B cell (primary cell): ENCODE measurements around the gene MED27. TPM values are rescaled to one million over a fixed set of nuclear protein-coding genes. Genes with fewer than 3 reads are reported as not detected.

ENCODE experiments used
- ATAC-seq: fragments of 200-7000 bp; cut with Tn5 transposase; one replicate; pipeline ENCODE4 v1.10.0; 2021; ENCODE audit warnings: low read depth, mild to moderate bottlenecking, moderate number of reproducible peaks, moderate library complexity
- CTCF ChIA-PET: fragments of 350-600 bp; sonication (Branson Sonifier 250); formaldehyde crosslinking; loops from one replicate; lab custom pipeline; 2021; ENCODE audit warnings: antibody characterized with exemption, inconsistent platforms; lab: Charles Lee
- POLR2A ChIA-PET: fragments of 350-600 bp; sonication (Branson Sonifier 250); formaldehyde crosslinking; loops from one replicate; lab custom pipeline; 2021; ENCODE audit warnings: antibody characterized with exemption; lab: Charles Lee
- DNase-seq: peaks from one replicate; pipeline ENCODE4 v3.0.0; 2013
- H2AFZ ChIP-seq: 2 replicates; pipeline ENCODE4 v1.6.1; 2012; ENCODE audit warnings: mild to moderate bottlenecking, low read depth, low read length; ENCODE audit not compliant: insufficient read depth, poor library complexity, severe bottlenecking
- H3K27ac ChIP-seq, 2 donors: 1 replicate in 1 of 2; 2 replicates in 1 of 2; pipeline ENCODE4 v1.5.1; 2012 to 2013; ENCODE audit warnings: low read length in 2 of 2, mild to moderate bottlenecking in 2 of 2, moderate library complexity in 1 of 2
- H3K27me3 ChIP-seq, 4 experiments: fragments of 200-600 bp in 1 of 4; sonication (generic) in 1 of 4; replicated peaks in 1 of 4; 1 replicate in 2 of 4; 2 replicates in 2 of 4; pipeline versions ENCODE4 v1.6.1 to v1.7.0; 2013 to 2016; ENCODE audit warnings: low read length in 3 of 4, mild to moderate bottlenecking in 2 of 4, mixed read lengths in 1 of 4, moderate library complexity in 1 of 4; ENCODE audit not compliant: insufficient read depth in 4 of 4, control insufficient read depth in 3 of 4; ENCODE audit errors: control extremely low read depth in 1 of 4
- H3K36me3 ChIP-seq, 2 experiments: replicated peaks in 1 of 2; 1 replicate in 1 of 2; 2 replicates in 1 of 2; pipeline versions ENCODE4 v1.6.1 to v1.7.1; 2013; ENCODE audit warnings: low read length in 1 of 2; ENCODE audit not compliant: insufficient read depth in 2 of 2, control insufficient read depth in 1 of 2; ENCODE audit errors: control extremely low read depth in 1 of 2, extremely low read depth in 1 of 2
- H3K4me1 ChIP-seq, 2 donors: fragments of 200-600 bp in 1 of 2; sonication (generic) in 1 of 2; 1 replicate in 1 of 2; 2 replicates in 1 of 2; pipeline versions ENCODE4 v1.5.1 to v1.6.1; 2013 to 2017; ENCODE audit warnings: low read length in 2 of 2; ENCODE audit not compliant: control insufficient read depth in 2 of 2, insufficient read depth in 2 of 2
- H3K4me2 ChIP-seq: replicated peaks from 2 replicates; pipeline ENCODE3; 2012; ENCODE audit warnings: mild to moderate bottlenecking, low read depth, low read length; ENCODE audit not compliant: poor library complexity, severe bottlenecking
- H3K4me3 ChIP-seq, 5 experiments: fragments of 200-600 bp in 1 of 5; sonication (generic) in 1 of 5; 1 replicate in 3 of 5; 2 replicates in 2 of 5; pipeline versions ENCODE4 v1.5.1 to v1.7.0; 2011 to 2016; ENCODE audit warnings: low read length in 4 of 5, mild to moderate bottlenecking in 4 of 5, low read depth in 2 of 5, control low read depth in 1 of 5, moderate library complexity in 1 of 5; ENCODE audit not compliant: insufficient read depth in 1 of 5; ENCODE audit errors: control extremely low read depth in 1 of 5, extremely low read depth in 1 of 5
- H3K79me2 ChIP-seq: fragments of 200-600 bp; sonication (generic); one replicate; pipeline ENCODE4 v1.6.0; 2016; ENCODE audit warnings: low read length; ENCODE audit not compliant: control insufficient read depth, insufficient read depth
- H3K9ac ChIP-seq: fragments of 200-600 bp; sonication (generic); 2 replicates; pipeline ENCODE4 v1.6.1; 2017; ENCODE audit warnings: mild to moderate bottlenecking, low read length, moderate library complexity
- H3K9me3 ChIP-seq, 3 donors: one replicate each; pipeline versions ENCODE4 v1.6.1 to v1.7.1; 2013; ENCODE audit warnings: low read length in 2 of 3; ENCODE audit not compliant: control insufficient read depth in 2 of 3, insufficient read depth in 1 of 3; ENCODE audit errors: control extremely low read depth in 1 of 3
- H4K20me1 ChIP-seq: 2 replicates; pipeline ENCODE4 v1.6.0; 2012; ENCODE audit warnings: mild to moderate bottlenecking, low read length; ENCODE audit not compliant: insufficient read depth, control insufficient read depth, poor library complexity, severe bottlenecking
- H3K27ac Mint-ChIP-seq: one replicate; pipeline ENCODE4 v1.8.0; 2021; ENCODE audit warnings: mixed read lengths
- H3K27me3 Mint-ChIP-seq: one replicate; pipeline ENCODE4 v1.8.0; 2021; ENCODE audit warnings: mixed read lengths
- H3K4me1 Mint-ChIP-seq: one replicate; pipeline ENCODE4 v1.8.0; 2021; ENCODE audit warnings: mixed read lengths
- H3K4me3 Mint-ChIP-seq: one replicate; pipeline ENCODE4 v1.8.0; 2021; ENCODE audit warnings: mixed read lengths
- H3K9me3 Mint-ChIP-seq: one replicate; pipeline ENCODE4 v1.8.0; 2022; ENCODE audit warnings: mixed read lengths; ENCODE audit not compliant: insufficient read depth
- CTCF ChIP-seq: fragments of 200-600 bp; IDR thresholded peaks from one replicate; pipeline ENCODE4 v1.8.0; 2022; ENCODE audit warnings: antibody characterized with exemption, mild to moderate bottlenecking
- EZH2 ChIP-seq: IDR thresholded peaks from 2 replicates; pipeline ENCODE4 v1.6.1; 2012; ENCODE audit warnings: borderline replicate concordance, low read depth, mild to moderate bottlenecking, moderate library complexity, low read length; ENCODE audit not compliant: insufficient read depth, poor library complexity, severe bottlenecking
- WGBS: methylation state at CpG from one replicate; pipeline ENCODE4 v1.1.5; 2013; ENCODE audit warnings: missing lambda C conversion rate; ENCODE audit not compliant: insufficient coverage; 5-methylcytosine and 5-hydroxymethylcytosine counted together
- intact Hi-C: fragments of 100-400 bp; cut with micrococcal nuclease; formaldehyde crosslinking; loops from one replicate; pipeline ENCODE4 v1.10.0; 2022
- polyA plus RNA-seq: library from polyadenylated mRNA; depleted of rRNA; stranded (reverse); fragments of >200 nt; gene quantifications from 2 replicates; pipeline ENCODE4 v1.2.3, GENCODE V29; 2012
- total RNA-seq, 2 donors: library from RNA; stranded (reverse); fragments of 120-200 nt in 1 of 2; gene quantifications; 1 replicate in 1 of 2; 2 replicates in 1 of 2; pipeline versions ENCODE4 v1.2.3 to v1.2.4, GENCODE V29; 2013 to 2022

MED27 gene
- total and polyA plus RNA-seq, 2 donors (not counting 1 experiment from before 2014, with no cell fraction given) = 17.4 to 17.7 TPM

GRCh38 chr9:132027752-132028663, 51.7 kb downstream of the MED27 start:
- POLR2A ChIA-PET = no interaction called here
- Histone ChIP-seq H3K4me1 (peaks cover 3% of the 10 kb centered on the region in 2 donors), H3K36me3 (no peaks in the 10 kb centered on the region), H4K20me1 (peaks cover 39% of the 10 kb centered on the region), H2AFZ (no peak overlapping the region), H3K9me3 (no peaks in the 10 kb centered on the region), H3K27ac (no peak overlapping the region), H3K79me2 (peaks cover 51% of the 10 kb centered on the region), H3K4me2 (no peak overlapping the region), H3K27me3 (no peaks in the 10 kb centered on the region), H3K9ac (no peak overlapping the region), H3K4me3 (no peak overlapping the region)
- CTCF ChIA-PET = interaction anchor here (1.0 kb wide), 1 partner anchor 7 kb away, joined by 3 read pairs; no protein-coding TSS in a partner anchor
- TF ChIP-seq EZH2 (no peak), CTCF (no peak)
- no peaks in the 10 kb centered on the region for H3K9me3 Mint-ChIP-seq
- H3K4me3 Mint-ChIP-seq = no peak overlapping the region
- WGBS = 95% methylated on average over 6 of the region's 7 CpGs
- intact Hi-C loops = no loop called here
- ATAC-seq = no peak
- H3K27ac Mint-ChIP-seq = no peak overlapping the region
- DNase-seq = no peak
- H3K27me3 Mint-ChIP-seq = no peaks in the 10 kb centered on the region
- H3K4me1 Mint-ChIP-seq = peaks cover 24% of the 10 kb centered on the region
